Muscle of back (tissue), 11 donors: ENCODE results near the gene CAD. TPM values are rescaled to one million over a fixed set of nuclear protein-coding genes. Genes with fewer than 3 reads are reported as not detected.

Experiments
- DNase-seq, 3 donors: peaks; one replicate each; pipeline versions ENCODE4 v3.0.0 to v3.0.0-alpha.2; 2013
- polyA plus RNA-seq, 10 donors: library from polyadenylated mRNA; unstranded; fragments of 120-200 nt; gene quantifications; one replicate each; pipeline ENCODE4 v1.2.1, GENCODE V29; 2013; ENCODE audit not compliant: insufficient read length in 10 of 10

The CAD gene
- polyA plus RNA-seq, 10 donors, result 17.6 to 39.5 (median 28.7) TPM

DNA sequence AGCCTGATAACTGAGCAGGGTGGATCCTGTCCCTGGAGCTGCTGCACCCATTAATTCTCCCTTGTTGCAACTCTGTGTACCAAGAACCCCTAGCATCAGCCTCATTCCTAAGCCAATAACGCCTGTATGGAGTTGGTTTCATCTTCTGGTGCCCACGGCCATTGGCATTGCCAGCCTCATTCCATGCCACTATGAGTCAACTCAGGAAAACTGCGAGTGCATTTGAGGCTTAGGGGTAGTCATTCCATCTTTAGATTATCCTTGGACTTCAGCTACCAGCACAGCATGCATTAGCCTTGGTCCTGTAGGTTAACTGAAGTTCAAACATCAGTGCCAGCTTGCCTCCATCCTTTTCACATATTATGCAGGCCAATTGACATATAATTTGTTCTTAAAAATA is 63.7 kb downstream of the CAD start:
- no peak for DNase-seq

GRCh38 chr2:27281442-27281841 is 64.3 kb downstream of the CAD start:
- no peak for DNase-seq

GRCh38 chr2:27281855-27282559 is 64.8 kb downstream of the CAD start, which contains the start of gene TRIM54:
TRIM54 (plus strand) TSS chr2:27282429; CDS start chr2:27282732, 303 bp downstream.
- peak; percentile 30 to 67 (median 40) for DNase-seq

DNA sequence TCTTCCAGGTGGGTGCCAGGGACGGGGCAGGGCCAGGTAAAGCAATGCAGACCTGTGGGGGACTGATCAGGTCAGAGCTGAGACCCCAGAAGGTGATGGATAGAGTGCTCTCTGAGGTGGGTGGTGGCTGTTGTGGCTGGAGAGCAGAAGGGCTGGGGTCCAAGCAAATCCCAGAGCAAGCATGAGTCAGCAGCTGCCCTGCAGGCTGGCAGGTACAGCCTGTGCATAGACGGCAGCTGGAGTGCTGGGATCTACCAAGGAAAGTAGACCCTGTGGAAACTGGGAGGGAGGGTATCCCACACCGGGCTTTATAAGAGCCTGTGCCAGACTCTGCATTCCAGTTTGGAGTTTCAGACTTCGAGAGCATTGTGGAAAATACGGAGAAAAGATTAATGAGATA is 65.7 kb downstream of the CAD start:
- no peak for DNase-seq

- no peak for DNase-seq
These were observed 67.8 kb downstream of the CAD start for GRCh38 chr2:27284996-27285395.

GRCh38 chr2:27285481-27285880 is 68.3 kb downstream of the CAD start:
- no peak for DNase-seq

DNA sequence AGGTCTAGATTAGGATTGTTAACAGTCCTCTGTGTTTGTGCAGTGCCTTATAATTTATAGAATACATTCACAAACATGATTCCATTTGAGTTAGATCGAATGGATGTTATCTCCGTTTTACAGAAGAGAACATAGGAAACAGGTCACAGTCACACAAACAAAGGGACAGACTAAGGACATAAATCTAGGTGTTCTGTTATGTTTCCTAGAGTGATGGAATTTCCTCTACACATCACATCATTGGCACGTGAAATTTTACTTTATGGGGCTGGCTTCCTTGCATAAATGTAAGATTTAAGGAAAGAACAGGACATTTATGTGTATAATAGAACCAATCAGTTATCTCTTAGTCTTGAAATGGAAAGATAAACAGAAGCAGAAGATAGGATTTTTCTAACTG is 71.4 kb downstream of the CAD start:
- no peak for DNase-seq

DNA sequence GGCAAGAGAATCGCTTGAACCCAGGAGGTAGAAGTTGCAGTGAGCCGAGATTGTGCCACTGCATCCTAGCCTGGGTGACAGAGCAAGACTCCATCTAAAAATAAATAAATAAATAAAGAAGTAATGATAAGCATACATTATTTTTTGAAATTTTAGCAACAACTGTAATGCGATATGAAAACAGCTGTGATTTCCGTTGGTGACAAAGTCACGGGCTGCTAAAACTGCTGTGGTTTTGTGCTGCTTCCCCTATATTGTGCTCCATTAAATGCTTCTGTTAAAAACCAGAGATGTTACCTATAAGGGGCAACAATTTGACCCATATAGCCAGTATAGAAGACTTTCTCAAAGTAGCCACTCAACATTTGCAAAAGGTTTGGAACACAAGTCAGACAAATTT is 73.4 kb downstream of the CAD start:
- no peak for DNase-seq

GRCh38 chr2:27291865-27292264 is 74.7 kb downstream of the CAD start:
- DNase-seq, result no peak

Other genes with a start within 250 kb of the CAD start
- 10 to 100 TPM; 17.1 to 41.5 (median 25.0) TPM for gene MAPRE3, start 246.7 kb upstream of the CAD start, polyA plus RNA-seq
- 10 to 100 TPM; 60.1 to 89.9 (median 68.5) TPM for gene TMEM214, start 184.4 kb upstream of the CAD start, polyA plus RNA-seq
- 10 to 100 TPM; 17.6 to 22.1 (median 19.1) TPM for gene AGBL5, start 165.7 kb upstream of the CAD start, polyA plus RNA-seq
- gene OST4, start 145.7 kb upstream of the CAD start, polyA plus RNA-seq, result 100 to 1,000 TPM; 208 to 290 (median 237) TPM
- gene EMILIN1, start 138.8 kb upstream of the CAD start, polyA plus RNA-seq, result 100 to 1,000 TPM in 2 of 10 donors, 10 to 100 TPM in 8; 45.1 to 143 (median 65.3) TPM
- gene KHK, start 130.6 kb upstream of the CAD start, polyA plus RNA-seq, result 1 to 10 TPM in 9 of 10 donors, under 1 TPM in 1; 1.00 to 3.0 (median 2.5) TPM
- gene CGREF1, start 98.2 kb upstream of the CAD start, polyA plus RNA-seq, result 1 to 10 TPM; 1.3 to 5.6 (median 3.2) TPM
- under 1 TPM; 0.17 to 0.84 (median 0.28) TPM for gene ABHD1, start 93.6 kb upstream of the CAD start, polyA plus RNA-seq
- gene PREB, start 82.7 kb upstream of the CAD start, polyA plus RNA-seq, result 10 to 100 TPM; 29.9 to 40.5 (median 35.4) TPM
- gene PRR30, start 78.0 kb upstream of the CAD start, polyA plus RNA-seq, result not detected
- under 1 TPM; 0.19 to 0.86 (median 0.36) TPM for gene TCF23, start 68.4 kb upstream of the CAD start, polyA plus RNA-seq
- gene ATRAID, start 5.3 kb upstream of the CAD start, polyA plus RNA-seq, result 100 to 1,000 TPM in 3 of 10 donors, 10 to 100 TPM in 7; 89.7 to 104 (median 97.5) TPM
- 10 to 100 TPM; 13.4 to 25.8 (median 18.6) TPM for gene SLC5A6, start 5.1 kb upstream of the CAD start, polyA plus RNA-seq
- 1 to 10 TPM in 1 of 10 donors, under 1 TPM in 9; 0.24 to 1.2 (median 0.46) TPM for gene SLC30A3, start 45.7 kb downstream of the CAD start, polyA plus RNA-seq
- under 1 TPM in 3 of 10 donors, not detected in 7; 0.12 to 0.39 (median 0.26) TPM for gene DNAJC5G, start 58.1 kb downstream of the CAD start, polyA plus RNA-seq
- 100 to 1,000 TPM in 1 of 10 donors, 10 to 100 TPM in 9; 32.9 to 106 (median 73.2) TPM for gene TRIM54, start 65.1 kb downstream of the CAD start, polyA plus RNA-seq
- 1 to 10 TPM in 7 of 10 donors, under 1 TPM in 3; 0.44 to 2.1 (median 1.2) TPM for gene UCN, start 91.1 kb downstream of the CAD start, polyA plus RNA-seq
- gene MPV17, start 105.7 kb downstream of the CAD start, polyA plus RNA-seq, result 10 to 100 TPM; 39.0 to 68.5 (median 47.1) TPM
- 10 to 100 TPM; 24.0 to 44.3 (median 32.1) TPM for gene GTF3C2, start 139.4 kb downstream of the CAD start, polyA plus RNA-seq
- gene EIF2B4, start 153.0 kb downstream of the CAD start, polyA plus RNA-seq, result 10 to 100 TPM; 27.4 to 37.7 (median 32.9) TPM
- gene SNX17, start 153.2 kb downstream of the CAD start, polyA plus RNA-seq, result 10 to 100 TPM; 61.3 to 88.8 (median 74.0) TPM
- 10 to 100 TPM in 8 of 10 donors, 1 to 10 TPM in 2; 7.7 to 14.4 (median 11.6) TPM for gene ZNF513, start 163.4 kb downstream of the CAD start, polyA plus RNA-seq
- gene PPM1G, start 192.2 kb downstream of the CAD start, polyA plus RNA-seq, result 10 to 100 TPM; 49.3 to 64.6 (median 56.7) TPM
- 100 to 1,000 TPM; 106 to 133 (median 118) TPM for gene NRBP1, start 211.3 kb downstream of the CAD start, polyA plus RNA-seq
- gene KRTCAP3, start 225.0 kb downstream of the CAD start, polyA plus RNA-seq, result 1 to 10 TPM; 1.3 to 4.5 (median 2.3) TPM